ENCODE results near the gene CHODL.

Gene CHODL

DNA sequence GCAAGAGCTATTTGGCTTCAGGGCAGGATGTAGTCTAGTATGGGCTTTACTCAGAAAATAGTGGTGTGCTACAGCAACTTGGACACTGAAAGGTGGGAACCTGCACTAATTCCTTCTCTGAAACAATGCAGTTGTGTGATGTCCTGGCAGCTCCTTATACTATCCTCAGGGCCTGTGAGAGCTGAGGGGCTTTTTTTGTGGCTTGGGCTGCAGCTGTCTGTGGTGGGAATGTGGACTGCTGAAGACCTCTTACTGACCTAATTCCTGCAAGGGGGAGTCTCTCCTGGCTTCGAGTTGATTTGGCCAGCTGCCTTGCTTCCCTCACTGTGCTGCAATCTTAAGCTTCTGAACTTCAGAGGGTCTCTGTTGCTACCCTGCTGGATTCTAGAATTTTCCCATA, 22.3 kb upstream of the CHODL start:
- H3K9ac ChIP-seq (ENCODE audit: low read length): no peak overlapping the region
- no peaks in the 10 kb centered on the region for H3K36me3 ChIP-seq (replicated peaks; ENCODE audit: low read depth, low read length)
- no peaks in the 10 kb centered on the region for H3K79me2 ChIP-seq (ENCODE audit: low read length)
- TF ChIP-seq, protein P1, sequence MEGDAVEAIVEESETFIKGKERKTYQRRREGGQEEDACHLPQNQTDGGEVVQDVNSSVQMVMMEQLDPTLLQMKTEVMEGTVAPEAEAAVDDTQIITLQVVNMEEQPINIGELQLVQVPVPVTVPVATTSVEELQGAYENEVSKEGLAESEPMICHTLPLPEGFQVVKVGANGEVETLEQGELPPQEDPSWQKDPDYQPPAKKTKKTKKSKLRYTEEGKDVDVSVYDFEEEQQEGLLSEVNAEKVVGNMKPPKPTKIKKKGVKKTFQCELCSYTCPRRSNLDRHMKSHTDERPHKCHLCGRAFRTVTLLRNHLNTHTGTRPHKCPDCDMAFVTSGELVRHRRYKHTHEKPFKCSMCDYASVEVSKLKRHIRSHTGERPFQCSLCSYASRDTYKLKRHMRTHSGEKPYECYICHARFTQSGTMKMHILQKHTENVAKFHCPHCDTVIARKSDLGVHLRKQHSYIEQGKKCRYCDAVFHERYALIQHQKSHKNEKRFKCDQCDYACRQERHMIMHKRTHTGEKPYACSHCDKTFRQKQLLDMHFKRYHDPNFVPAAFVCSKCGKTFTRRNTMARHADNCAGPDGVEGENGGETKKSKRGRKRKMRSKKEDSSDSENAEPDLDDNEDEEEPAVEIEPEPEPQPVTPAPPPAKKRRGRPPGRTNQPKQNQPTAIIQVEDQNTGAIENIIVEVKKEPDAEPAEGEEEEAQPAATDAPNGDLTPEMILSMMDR (IDR thresholded peaks at IDR 0.05; ENCODE audit: low read depth, low read length): no peak
- TF ChIP-seq EZH2phosphoT487 (IDR thresholded peaks at IDR 0.05; ENCODE audit: low read depth): no peak
- H3K4me2 ChIP-seq (ENCODE audit: low read length): no peak overlapping the region
- no peaks in the 10 kb centered on the region for H4K20me1 ChIP-seq (ENCODE audit: insufficient read depth, low read length)
- no peaks in the 10 kb centered on the region for H3K4me1 ChIP-seq (ENCODE audit: low read length)
- H3K4me3 ChIP-seq (ENCODE audit: low read length): no peak overlapping the region
- H3K9me3 ChIP-seq (ENCODE audit: insufficient read depth, low read length): no peaks in the 10 kb centered on the region
- H2AFZ ChIP-seq (ENCODE audit: low read depth, low read length): no peak overlapping the region
- no peak overlapping the region for H3K27ac ChIP-seq (ENCODE audit: low read length)
- no peaks in the 10 kb centered on the region for H3K27me3 ChIP-seq (ENCODE audit: low read depth, low read length)

DNA sequence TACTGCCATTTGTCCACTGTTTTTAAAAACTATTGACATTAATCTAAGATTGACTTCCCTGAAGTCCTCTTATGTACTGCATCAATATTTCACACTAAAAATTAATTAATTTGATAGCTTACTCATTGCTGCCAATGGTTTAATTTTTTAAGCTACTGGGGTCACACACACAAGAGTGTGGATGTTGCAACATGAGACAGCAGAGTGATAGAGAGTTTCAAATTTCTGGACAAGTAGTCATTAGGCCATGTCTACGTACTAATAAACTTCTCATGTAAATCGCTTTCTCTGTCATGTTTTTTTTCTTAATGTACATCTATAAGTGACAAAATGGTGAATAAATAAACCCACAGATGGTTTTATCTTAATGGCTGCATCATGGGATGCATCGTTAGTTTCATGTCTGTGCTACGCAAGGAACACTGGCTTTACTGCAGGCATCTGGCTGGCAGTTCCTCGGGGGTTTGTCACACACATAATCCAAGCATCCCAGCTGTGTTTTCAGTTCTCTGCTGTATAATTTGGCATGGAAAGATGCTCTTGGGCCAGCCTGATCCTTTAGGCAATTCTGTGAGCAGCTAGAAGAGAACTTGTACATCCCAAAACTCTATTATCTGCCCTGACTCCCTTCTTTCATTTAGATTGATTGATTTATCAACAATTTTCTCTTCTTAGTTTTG, 16.4 kb upstream of the CHODL start:
- no peaks in the 10 kb centered on the region for H3K36me3 ChIP-seq (replicated peaks; ENCODE audit: low read depth, low read length)
- no peak overlapping the region for H2AFZ ChIP-seq (ENCODE audit: low read depth, low read length)
- no peak overlapping the region for H3K9ac ChIP-seq (ENCODE audit: low read length)
- H3K79me2 ChIP-seq (ENCODE audit: low read length): no peaks in the 10 kb centered on the region
- no peak overlapping the region for H3K27ac ChIP-seq (ENCODE audit: low read length)
- H3K4me2 ChIP-seq (ENCODE audit: low read length): no peak overlapping the region
- H3K9me3 ChIP-seq (ENCODE audit: insufficient read depth, low read length): no peaks in the 10 kb centered on the region
- TF ChIP-seq, protein P1 (IDR thresholded peaks at IDR 0.05; ENCODE audit: low read depth, low read length): no peak
- no peak for TF ChIP-seq EZH2phosphoT487 (IDR thresholded peaks at IDR 0.05; ENCODE audit: low read depth)
- H3K4me1 ChIP-seq (ENCODE audit: low read length): no peaks in the 10 kb centered on the region
- no peaks in the 10 kb centered on the region for H3K27me3 ChIP-seq (ENCODE audit: low read depth, low read length)
- no peak overlapping the region for H3K4me3 ChIP-seq (ENCODE audit: low read length)
- no peaks in the 10 kb centered on the region for H4K20me1 ChIP-seq (ENCODE audit: insufficient read depth, low read length)

DNA sequence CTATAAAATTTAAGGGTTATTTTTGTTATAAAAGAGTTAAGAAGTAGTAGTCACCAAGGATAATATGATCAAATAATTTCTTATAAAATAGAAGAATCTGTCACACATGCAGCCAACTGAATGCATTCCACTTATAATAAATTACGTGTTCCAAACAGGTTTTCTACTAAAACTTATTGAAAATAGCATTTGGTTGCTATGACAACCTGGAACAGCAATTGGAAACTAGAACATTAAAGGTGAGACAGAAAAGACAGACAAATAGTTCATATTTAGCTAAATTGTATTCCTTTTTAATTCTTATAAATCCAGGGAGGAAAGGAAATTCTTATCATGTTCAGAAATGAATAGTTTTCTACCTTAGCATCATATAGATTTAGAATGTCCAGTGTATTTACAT, 9.1 kb upstream of the CHODL start:
- Histone ChIP-seq H3K27ac (ENCODE audit: low read length) (no peak overlapping the region), H3K4me2 (ENCODE audit: low read length) (no peak overlapping the region), H3K9me3 (ENCODE audit: insufficient read depth, low read length) (no peaks in the 10 kb centered on the region), H3K9ac (ENCODE audit: low read length) (no peak overlapping the region), H3K79me2 (ENCODE audit: low read length) (no peaks in the 10 kb centered on the region), H4K20me1 (ENCODE audit: insufficient read depth, low read length) (no peaks in the 10 kb centered on the region), H3K4me3 (ENCODE audit: low read length) (no peak overlapping the region), H3K27me3 (ENCODE audit: low read depth, low read length) (no peaks in the 10 kb centered on the region), H3K4me1 (ENCODE audit: low read length) (no peaks in the 10 kb centered on the region), H2AFZ (ENCODE audit: low read depth, low read length) (no peak overlapping the region), H3K36me3 (replicated peaks; ENCODE audit: low read depth, low read length) (no peaks in the 10 kb centered on the region)
- TF ChIP-seq EZH2phosphoT487 (IDR thresholded peaks at IDR 0.05; ENCODE audit: low read depth): no peak
- TF ChIP-seq, protein P1 (IDR thresholded peaks at IDR 0.05; ENCODE audit: low read depth, low read length): no peak

DNA sequence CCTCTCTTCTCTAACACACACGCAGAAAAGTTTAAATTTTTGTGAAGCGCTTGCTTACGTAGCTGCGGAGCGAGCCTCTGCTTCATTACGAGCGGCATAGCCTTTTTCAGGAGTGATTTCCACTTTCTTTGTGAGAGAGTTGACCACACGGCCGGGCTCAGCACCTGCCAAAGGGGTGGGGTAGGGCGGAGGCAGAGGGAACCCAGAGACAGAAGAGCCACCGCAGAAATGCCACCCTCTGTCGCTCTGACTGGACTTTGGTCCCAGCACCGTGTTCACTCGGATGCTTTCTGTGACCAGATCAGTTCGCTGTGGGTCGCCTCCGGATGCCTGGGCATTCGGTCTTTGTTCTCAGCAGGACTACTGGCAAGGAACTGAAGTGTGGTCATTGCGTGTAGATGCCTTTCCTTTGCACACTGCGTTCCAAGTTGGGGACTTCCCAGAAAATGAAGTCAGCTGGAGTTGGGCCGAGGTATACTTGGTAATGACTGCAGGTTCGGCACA, 883 bp downstream of the CHODL start:
- H3K27ac ChIP-seq (ENCODE audit: low read length): no peak overlapping the region
- no peaks in the 10 kb centered on the region for H3K27me3 ChIP-seq (ENCODE audit: low read depth, low read length)
- no peak overlapping the region for H3K4me3 ChIP-seq (ENCODE audit: low read length)
- no peaks in the 10 kb centered on the region for H3K9me3 ChIP-seq (ENCODE audit: insufficient read depth, low read length)
- no peaks in the 10 kb centered on the region for H3K4me1 ChIP-seq (ENCODE audit: low read length)
- no peaks in the 10 kb centered on the region for H3K36me3 ChIP-seq (replicated peaks; ENCODE audit: low read depth, low read length)
- H3K9ac ChIP-seq (ENCODE audit: low read length): no peak overlapping the region
- no peaks in the 10 kb centered on the region for H4K20me1 ChIP-seq (ENCODE audit: insufficient read depth, low read length)
- no peak overlapping the region for H2AFZ ChIP-seq (ENCODE audit: low read depth, low read length)
- H3K79me2 ChIP-seq (ENCODE audit: low read length): no peaks in the 10 kb centered on the region
- TF ChIP-seq, protein P1 (IDR thresholded peaks at IDR 0.05; ENCODE audit: low read depth, low read length): no peak
- no peak for TF ChIP-seq EZH2phosphoT487 (IDR thresholded peaks at IDR 0.05; ENCODE audit: low read depth)
- H3K4me2 ChIP-seq (ENCODE audit: low read length): no peak overlapping the region
